ENCODE measurements around the gene CSF2. TPM values are rescaled to one million over a fixed set of nuclear protein-coding genes. Genes with fewer than 3 reads are reported as not detected.
A peak's percentile ranks its signal among the peaks of the same experiment; 100 is the strongest.

The CSF2 gene
- polyA plus RNA-seq, 1 donor (not counting 4 experiments of a cell fraction or from before 2014, with no cell fraction given) = 7.2 TPM

DNA sequence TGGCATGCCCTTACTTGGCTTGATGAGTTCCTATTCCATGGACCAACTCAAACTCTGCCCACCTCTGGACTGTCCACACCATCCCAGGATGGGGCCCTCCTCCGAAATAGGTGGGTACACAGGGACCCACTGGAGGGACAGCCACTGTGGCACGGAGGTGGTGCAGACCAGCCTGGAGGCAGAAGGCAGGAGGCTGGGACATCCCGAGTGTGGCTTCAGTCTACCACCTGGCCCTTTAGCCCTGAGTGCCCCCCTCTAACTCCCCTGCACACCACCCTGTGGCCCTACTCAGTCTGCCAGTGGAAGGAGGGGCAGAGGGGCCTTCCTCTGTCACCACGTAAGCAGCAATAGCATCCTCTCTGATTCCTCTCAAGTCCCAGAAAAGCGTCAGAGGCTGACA is 9.4 kb upstream of the CSF2 start:
- Histone ChIP-seq H3K4me3 (ENCODE audit: control insufficient read depth in 2 of 3, extremely low read depth in 1 of 3, insufficient read depth in 2 of 3, low read depth in 1 of 3, low read length in 3 of 3) (no peak overlapping the region), H3K9me3 (ENCODE audit: control insufficient read depth, low read depth, low read length) (no peaks in the 10 kb centered on the region), H3K9me1 (ENCODE audit: control insufficient read depth, extremely low read depth, insufficient read depth, low read length) (no peaks in the 10 kb centered on the region), H3K27ac (ENCODE audit: control insufficient read depth, insufficient read depth, low read length) (no peak overlapping the region), H3K4me2 (ENCODE audit: control insufficient read depth, extremely low read depth, insufficient read depth, low read depth, low read length) (no peak overlapping the region), H3K36me3 (ENCODE audit: control insufficient read depth in 2 of 2, extremely low read depth in 1 of 2, insufficient read depth in 2 of 2, low read length in 2 of 2) (no peaks in the 10 kb centered on the region), H3K79me2 (ENCODE audit: control insufficient read depth, insufficient read depth, low read length) (no peaks in the 10 kb centered on the region), H2AFZ (ENCODE audit: control insufficient read depth, low read length) (no peak overlapping the region), H3K27me3 (ENCODE audit: control insufficient read depth, extremely low read depth, insufficient read depth, low read length) (peaks cover 3% of the 10 kb centered on the region), H3K9ac (ENCODE audit: control insufficient read depth, extremely low read depth, insufficient read depth, low read length) (no peak overlapping the region), H3K4me1 (ENCODE audit: control insufficient read depth, extremely low read depth, insufficient read depth, low read length) (no peaks in the 10 kb centered on the region), H4K20me1 (ENCODE audit: control insufficient read depth, extremely low read depth, insufficient read depth, low read length) (no peaks in the 10 kb centered on the region)
- DNase-seq (ENCODE audit: low read depth, low spot score) (no peak), FAIRE-seq (no peak)
- no peak for TF ChIP-seq EZH2 (IDR thresholded peaks at IDR 0.05; ENCODE audit: low read length)
- TF ChIP-seq, protein P1, sequence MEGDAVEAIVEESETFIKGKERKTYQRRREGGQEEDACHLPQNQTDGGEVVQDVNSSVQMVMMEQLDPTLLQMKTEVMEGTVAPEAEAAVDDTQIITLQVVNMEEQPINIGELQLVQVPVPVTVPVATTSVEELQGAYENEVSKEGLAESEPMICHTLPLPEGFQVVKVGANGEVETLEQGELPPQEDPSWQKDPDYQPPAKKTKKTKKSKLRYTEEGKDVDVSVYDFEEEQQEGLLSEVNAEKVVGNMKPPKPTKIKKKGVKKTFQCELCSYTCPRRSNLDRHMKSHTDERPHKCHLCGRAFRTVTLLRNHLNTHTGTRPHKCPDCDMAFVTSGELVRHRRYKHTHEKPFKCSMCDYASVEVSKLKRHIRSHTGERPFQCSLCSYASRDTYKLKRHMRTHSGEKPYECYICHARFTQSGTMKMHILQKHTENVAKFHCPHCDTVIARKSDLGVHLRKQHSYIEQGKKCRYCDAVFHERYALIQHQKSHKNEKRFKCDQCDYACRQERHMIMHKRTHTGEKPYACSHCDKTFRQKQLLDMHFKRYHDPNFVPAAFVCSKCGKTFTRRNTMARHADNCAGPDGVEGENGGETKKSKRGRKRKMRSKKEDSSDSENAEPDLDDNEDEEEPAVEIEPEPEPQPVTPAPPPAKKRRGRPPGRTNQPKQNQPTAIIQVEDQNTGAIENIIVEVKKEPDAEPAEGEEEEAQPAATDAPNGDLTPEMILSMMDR (optimal IDR thresholded peaks at IDR 0.05 in 1 of 3, IDR thresholded peaks at IDR 0.05 in 1 of 3, conservative IDR thresholded peaks at IDR 0.05 in 1 of 3; ENCODE audit: extremely low read depth in 1 of 3, insufficient read depth in 2 of 3, low read length in 3 of 3) = no peak
- dilution Hi-C loops (cut with MboI; ENCODE audit: extremely low pct_ligation_motif_present, low sequenced_read_pairs) = no loop called here

DNA sequence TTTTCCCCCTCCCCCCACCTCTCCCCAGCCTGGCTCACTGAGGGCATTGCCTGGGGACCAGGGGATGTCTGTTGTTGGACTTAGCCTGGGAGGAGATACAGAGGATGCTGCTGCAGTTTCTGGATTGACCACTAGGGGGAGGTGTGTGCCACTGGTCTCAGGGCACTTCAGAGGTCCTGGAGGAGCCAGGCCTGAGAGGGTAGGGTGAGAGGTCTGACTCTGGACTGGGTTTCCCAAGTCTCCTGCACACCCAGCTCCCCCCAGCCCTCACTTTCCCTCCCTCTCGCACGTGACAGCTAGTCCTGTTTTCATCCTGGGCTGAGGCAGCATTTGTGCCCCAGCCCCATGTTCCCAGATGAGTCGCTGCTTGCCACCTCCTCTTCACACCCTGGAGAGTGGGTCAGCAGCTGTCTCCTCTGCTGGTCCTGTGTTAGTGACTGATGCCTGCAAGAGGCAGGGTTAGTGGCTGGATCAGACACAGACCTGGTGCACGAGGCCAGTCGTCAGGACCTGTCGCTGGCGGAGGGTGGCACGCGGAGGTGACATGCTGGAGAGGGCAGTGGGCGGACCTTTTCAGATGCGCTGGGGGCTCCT is 8.8 kb upstream of the CSF2 start:
- no peak overlapping the region for H2AFZ ChIP-seq (ENCODE audit: control insufficient read depth, low read length)
- TF ChIP-seq EZH2 (IDR thresholded peaks at IDR 0.05; ENCODE audit: low read length) = no peak
- TF ChIP-seq, protein P1 (optimal IDR thresholded peaks at IDR 0.05 in 1 of 3, IDR thresholded peaks at IDR 0.05 in 1 of 3, conservative IDR thresholded peaks at IDR 0.05 in 1 of 3; ENCODE audit: extremely low read depth in 1 of 3, insufficient read depth in 2 of 3, low read length in 3 of 3) = peak in 2 of 3 experiments; percentile 94 to 97
- DNase-seq (ENCODE audit: low read depth, low spot score) = no peak
- dilution Hi-C loops (cut with MboI; ENCODE audit: extremely low pct_ligation_motif_present, low sequenced_read_pairs) = no loop called here
- H3K79me2 ChIP-seq (ENCODE audit: control insufficient read depth, insufficient read depth, low read length) = no peaks in the 10 kb centered on the region
- no peaks in the 10 kb centered on the region for H4K20me1 ChIP-seq (ENCODE audit: control insufficient read depth, extremely low read depth, insufficient read depth, low read length)
- no peaks in the 10 kb centered on the region for H3K4me1 ChIP-seq (ENCODE audit: control insufficient read depth, extremely low read depth, insufficient read depth, low read length)
- peaks cover 3% of the 10 kb centered on the region for H3K27me3 ChIP-seq (ENCODE audit: control insufficient read depth, extremely low read depth, insufficient read depth, low read length)
- H3K27ac ChIP-seq (ENCODE audit: control insufficient read depth, insufficient read depth, low read length) = no peak overlapping the region
- FAIRE-seq = no peak
- H3K9ac ChIP-seq (ENCODE audit: control insufficient read depth, extremely low read depth, insufficient read depth, low read length) = no peak overlapping the region
- H3K4me3 ChIP-seq (ENCODE audit: control insufficient read depth in 2 of 3, extremely low read depth in 1 of 3, insufficient read depth in 2 of 3, low read depth in 1 of 3, low read length in 3 of 3) = no peak overlapping the region
- H3K36me3 ChIP-seq (ENCODE audit: control insufficient read depth in 2 of 2, extremely low read depth in 1 of 2, insufficient read depth in 2 of 2, low read length in 2 of 2) = no peaks in the 10 kb centered on the region
- no peaks in the 10 kb centered on the region for H3K9me3 ChIP-seq (ENCODE audit: control insufficient read depth, low read depth, low read length)
- no peak overlapping the region for H3K4me2 ChIP-seq (ENCODE audit: control insufficient read depth, extremely low read depth, insufficient read depth, low read depth, low read length)
- H3K9me1 ChIP-seq (ENCODE audit: control insufficient read depth, extremely low read depth, insufficient read depth, low read length) = no peaks in the 10 kb centered on the region

Measured in keratinocyte (primary cell).